Astrocyte of the hippocampus (primary cell): ENCODE data around the gene SMNDC1.
"Not testable (repeated sequence)": the region's sequence is repeated elsewhere in the genome, so short reads cannot be mapped to it uniquely, and the experiment has no call there.

Source experiments
- DNase-seq: peaks from one replicate; pipeline ENCODE4 v3.0.0; 2011; ENCODE audit warnings: low read depth, low spot score

The SMNDC1 gene

DNA sequence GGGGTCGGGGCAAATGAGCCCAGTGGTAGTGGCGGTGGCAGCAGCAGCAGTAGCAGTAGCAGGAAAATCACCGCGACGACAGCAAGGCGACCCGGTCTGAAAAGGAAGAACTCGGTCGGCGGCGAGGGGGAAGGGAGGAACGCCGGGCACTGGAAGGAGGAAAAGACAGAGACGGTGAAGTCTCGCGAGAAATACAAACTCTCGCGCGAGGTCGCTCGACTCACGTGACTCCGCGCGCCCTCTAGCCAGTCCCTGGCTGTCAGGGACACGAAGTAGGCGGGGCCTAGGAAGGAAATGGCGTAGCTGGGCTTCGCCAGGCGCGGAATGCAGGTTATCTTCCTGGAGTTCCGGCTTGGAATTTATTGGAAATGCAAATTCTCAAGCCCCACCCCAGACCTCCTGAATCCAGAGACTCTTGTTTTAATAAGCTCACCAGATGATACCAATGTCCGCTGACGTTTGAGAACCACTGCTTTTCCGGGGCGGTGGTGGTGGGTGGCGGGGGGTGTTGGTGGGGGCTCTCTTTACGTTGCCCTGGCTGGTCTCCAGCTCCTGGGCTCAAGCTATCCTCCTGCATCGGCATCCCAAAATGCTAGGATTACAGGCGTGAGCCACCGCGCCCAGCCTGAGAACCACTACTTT is at the start of gene SMNDC1:
TSS of gene SMNDC1 (minus strand) at position 141 of the 642 bp plus-strand sequence. CDS start 1,333 bp downstream, outside the sequence.
- DNase-seq: peak; percentile 99

GRCh38 chr10:110354322-110354766 is 49.6 kb upstream of the SMNDC1 start:
- peak; percentile 84 for DNase-seq

DNA sequence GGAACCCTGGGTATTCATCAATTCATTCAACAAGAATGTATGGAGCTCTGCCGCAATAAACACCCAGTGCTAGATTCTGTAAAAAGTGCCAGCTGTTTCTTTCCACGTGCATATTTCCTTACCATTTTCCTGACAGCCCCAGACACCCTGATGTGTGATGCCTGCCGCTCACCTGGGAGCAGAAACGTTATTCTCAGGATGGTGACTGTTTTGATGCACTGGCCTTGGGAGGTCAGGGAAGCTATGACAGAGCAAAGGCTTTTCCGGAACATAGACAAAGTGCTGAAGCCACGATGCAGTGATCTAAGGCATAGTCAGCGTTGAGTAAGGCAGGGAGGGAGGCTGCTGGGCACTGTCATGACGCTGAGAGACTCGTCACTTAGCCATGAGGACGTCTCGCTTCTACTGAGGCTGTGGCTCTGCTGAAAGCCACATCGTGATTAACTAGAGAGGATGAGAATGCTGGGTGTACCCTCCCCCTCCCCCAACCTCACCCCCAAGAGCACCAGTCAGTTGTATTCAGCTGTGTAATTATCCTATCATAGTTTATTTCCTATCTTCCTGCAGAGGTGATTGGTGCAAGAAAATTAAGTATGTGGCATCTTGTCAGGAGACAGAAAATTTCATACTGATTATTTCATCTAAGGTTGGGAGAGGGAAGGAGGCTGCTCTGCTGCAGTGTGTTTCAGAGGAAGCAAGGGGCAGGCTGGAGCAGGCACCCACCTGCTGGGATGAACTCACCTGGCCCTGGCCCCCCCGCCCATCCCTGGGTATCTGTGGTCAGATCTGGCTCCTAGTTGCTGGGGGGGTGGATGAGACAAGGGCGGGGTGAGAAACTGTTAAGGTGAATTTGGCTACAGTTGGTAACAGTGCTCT is 48.8 kb upstream of the SMNDC1 start:
- DNase-seq: peak; percentile 85

DNA sequence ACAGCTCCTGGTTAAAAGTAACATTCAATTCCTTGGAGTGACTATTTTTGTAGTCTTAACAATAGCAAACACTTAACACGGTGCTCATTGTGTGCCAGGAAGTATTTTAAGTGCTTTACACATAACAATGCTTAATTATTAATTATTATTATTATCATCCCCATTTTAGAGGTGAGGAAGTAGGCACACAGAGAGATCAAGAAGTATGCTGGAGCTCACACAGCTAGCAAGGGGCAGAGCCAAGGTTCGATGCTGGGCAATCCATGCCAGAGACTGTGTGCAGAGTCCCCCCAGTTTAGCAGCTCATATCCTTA is 48.2 kb upstream of the SMNDC1 start:
- no peak for DNase-seq

- peak; percentile 40 for DNase-seq
These were observed 46.1 kb upstream of the SMNDC1 start for GRCh38 chr10:110350812-110351211.

DNA sequence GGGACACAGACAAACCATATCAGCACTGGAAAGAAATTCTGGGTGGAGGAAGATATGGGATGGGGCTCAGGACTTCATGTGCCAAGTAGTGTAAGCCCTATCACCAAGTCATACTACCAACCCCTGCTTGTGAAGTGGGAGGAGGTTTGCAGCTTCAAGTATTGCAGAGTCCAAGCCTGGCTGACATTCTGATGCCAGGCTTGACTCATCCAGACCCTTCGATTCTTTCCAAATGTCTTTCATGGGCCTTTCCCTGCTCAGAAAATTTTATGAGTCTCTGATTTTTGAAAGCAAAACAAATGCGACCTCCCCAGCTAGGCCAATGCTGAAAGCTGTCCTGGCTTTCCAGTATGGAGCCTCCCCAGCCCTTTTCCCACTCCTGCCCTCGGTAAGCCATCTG is 45.1 kb upstream of the SMNDC1 start:
- no peak for DNase-seq

- no peak for DNase-seq
These were observed 44.7 kb upstream of the SMNDC1 start for GRCh38 chr10:110349386-110349785.

DNA sequence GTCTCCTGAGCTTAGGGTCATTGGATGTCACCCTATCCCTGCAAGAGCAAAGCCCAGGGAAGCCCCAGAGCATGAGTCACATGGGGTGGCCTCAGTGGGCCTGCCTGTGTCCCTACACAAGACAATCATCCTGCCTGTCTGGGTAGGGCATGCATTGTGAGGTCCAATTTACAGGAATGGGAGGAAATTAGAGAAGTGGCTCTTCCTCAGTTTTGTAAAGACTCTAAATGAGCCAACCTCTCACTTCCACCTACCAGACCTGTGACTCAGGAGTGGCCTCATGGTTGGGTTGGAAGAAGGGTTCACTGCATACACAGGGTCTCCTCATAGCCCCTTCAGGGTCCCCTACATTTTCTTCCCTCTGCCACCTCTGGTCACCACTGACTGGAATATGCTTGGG is 43.6 kb upstream of the SMNDC1 start:
- DNase-seq: no peak

- no peak for DNase-seq
These were observed 42.2 kb upstream of the SMNDC1 start for GRCh38 chr10:110346914-110347313.

- no peak for DNase-seq
These were observed 40.6 kb upstream of the SMNDC1 start for GRCh38 chr10:110345286-110345685.

DNA sequence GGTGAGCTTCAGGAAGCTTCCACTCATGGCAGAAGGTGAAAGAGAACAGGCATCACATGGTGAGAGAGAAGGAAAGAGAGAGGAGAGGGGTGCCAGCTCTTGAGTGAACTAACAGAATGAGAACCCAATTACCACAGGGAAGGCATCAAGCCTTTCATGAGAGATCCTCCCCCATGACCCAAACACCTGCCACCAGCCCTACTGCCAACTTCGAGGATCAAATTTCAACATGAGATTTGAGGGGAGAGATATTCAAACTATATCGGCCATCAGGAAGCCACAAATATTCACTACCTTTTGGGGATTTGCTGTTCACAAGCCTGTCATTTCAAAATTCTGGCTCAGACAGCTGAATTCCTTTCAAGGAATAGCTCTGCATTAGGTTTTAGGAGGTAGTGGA is 39.9 kb upstream of the SMNDC1 start:
- DNase-seq: peak; percentile 43

GRCh38 chr10:110343947-110344346 is 39.2 kb upstream of the SMNDC1 start:
- no peak for DNase-seq

GRCh38 chr10:110340816-110341215 is 36.1 kb upstream of the SMNDC1 start:
- DNase-seq: no peak

GRCh38 chr10:110340122-110340521 is 35.4 kb upstream of the SMNDC1 start:
- no peak for DNase-seq

DNA sequence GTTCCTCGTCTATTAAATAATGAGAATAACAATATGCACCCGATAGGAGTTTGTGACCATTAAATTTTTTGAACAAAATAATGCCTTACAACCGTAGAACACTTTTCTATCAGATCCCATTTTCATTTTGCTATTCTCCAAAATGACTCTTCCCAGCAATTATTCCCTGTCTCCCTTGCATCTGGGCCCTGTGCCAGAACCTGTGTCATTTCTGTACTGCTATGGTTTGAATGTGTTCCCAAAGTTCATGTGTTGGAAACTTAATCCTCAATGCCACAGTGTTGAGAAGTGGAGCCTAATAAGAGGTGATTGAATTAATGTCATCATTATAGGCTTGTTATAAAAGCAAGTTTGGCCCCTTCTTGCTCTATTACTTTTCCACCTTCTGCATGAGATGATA is 33.2 kb upstream of the SMNDC1 start:
- no peak for DNase-seq

- DNase-seq: no peak
These were observed 32.7 kb upstream of the SMNDC1 start for GRCh38 chr10:110337401-110337800.

DNA sequence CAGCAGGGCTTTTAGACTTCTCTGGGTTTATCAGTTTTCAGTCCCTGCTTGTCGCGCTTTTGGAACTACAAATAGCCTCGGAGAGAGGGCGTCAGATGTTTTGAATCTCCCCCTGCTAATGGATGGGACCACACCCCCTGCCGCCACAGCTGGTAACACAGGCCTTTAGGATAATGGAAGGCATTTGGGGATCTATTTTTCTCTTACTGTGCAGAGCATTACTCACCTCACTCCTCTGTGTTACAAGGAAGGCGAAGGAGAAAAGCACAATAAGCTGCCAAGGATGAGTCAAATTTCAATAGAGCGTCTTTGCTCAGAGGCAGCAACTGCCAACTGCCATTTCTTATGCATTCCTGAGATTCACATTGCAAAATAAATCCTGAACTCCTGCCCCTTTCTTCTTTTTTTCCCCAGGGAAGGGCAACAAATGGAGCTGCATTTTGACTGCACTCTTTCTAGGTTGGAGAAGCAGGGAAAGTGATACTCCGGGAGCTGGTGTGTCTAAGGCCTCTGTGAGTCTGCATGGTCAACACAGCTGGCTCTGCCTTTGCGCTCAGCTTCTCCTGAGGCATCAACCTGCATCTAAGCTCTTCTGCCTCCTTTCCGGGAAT is 31.5 kb upstream of the SMNDC1 start:
- DNase-seq: peak; percentile 92

DNA sequence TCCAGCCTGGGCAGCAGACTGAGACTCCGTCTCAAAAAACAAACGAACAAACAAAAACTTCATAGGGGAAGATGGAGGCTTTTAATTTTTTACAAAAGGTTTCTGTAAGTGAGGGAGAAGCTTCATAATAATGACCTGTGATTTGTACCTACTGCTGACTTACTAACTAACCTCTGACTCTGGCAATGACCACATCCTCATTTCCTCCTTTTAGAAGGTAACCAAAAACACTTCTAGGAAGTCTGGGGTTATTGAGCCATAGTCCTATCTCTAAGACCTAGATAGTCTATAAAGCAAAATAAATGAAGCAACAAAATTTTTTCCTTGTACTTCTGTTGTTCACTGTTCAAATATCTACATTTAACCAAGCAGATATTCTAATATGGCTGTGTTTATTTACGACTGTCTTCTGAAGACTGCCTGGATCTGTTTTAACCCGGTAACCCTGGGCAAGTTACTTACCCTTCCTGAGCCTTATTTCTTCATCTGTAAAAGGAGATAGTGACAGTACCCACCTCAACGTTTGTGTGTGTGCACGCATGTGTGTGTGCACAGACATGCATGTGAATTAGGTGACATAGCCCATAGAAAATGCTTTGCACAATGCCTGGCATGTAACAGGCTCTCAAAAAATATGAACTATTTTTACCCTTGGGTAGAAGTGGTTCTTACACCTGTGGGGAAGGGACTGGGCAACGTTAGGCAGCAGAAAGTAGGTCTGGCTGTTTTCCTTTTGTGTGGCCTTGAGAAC is 30.8 kb upstream of the SMNDC1 start:
- no peak for DNase-seq

DNA sequence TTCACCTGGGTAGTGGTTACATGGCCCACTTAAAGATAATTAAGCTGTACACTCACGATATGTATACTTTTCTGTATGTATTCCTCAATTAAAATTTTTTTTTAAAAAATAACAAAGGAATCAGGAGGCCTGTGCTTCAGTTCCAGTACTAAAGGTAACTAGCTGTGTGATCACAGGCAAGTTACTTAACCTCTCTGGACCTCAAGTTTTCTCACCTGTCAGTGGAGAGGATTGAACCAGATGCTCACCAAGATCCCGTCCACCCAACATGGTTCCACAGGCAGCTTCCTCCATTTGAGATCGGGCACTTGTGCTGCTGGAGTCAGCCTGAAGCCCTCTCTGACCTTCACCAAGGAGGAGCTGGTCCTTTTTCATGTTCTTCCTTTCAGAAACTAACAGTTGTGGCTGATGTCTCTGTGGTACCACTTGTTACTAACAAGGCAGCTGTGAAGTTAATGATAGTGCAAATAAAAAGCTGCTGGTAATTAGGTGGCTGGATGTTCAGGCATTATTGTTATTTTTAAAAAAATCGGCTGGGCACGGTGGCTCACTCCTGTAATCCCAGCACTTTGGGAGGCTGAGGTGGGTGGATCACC is 29.4 kb upstream of the SMNDC1 start:
- DNase-seq: no peak

GRCh38 chr10:110331226-110331795 is 26.6 kb upstream of the SMNDC1 start:
- DNase-seq: not testable (repeated sequence)

- DNase-seq: no peak
These were observed 26.0 kb upstream of the SMNDC1 start for GRCh38 chr10:110330675-110331074.
